Effector CD8-positive, alpha-beta T cell (primary cell): ENCODE data around the gene RIMBP2.
"Not testable (repeated sequence)": the region's sequence is repeated elsewhere in the genome, so short reads cannot be mapped to it uniquely, and the experiment has no call there.

Experiments used
- DNase-seq: peaks from one replicate; lab custom pipeline; 2025; lab: John Stamatoyannopoulos, UW

The RIMBP2 gene

GRCh38 chr12:130602251-130602650 is 113.8 kb downstream of the RIMBP2 start:
- no peak for DNase-seq

- DNase-seq: no peak
Measured at GRCh38 chr12:130601327-130601726, 114.8 kb downstream of the RIMBP2 start.

GRCh38 chr12:130596241-130596640 is 119.9 kb downstream of the RIMBP2 start:
- no peak for DNase-seq

- no peak for DNase-seq
Measured at GRCh38 chr12:130595566-130595965, 120.5 kb downstream of the RIMBP2 start.

GRCh38 chr12:130593056-130593455 is 123.0 kb downstream of the RIMBP2 start:
- DNase-seq: no peak

GRCh38 chr12:130592641-130593040 is 123.5 kb downstream of the RIMBP2 start:
- no peak for DNase-seq

GRCh38 chr12:130591736-130592135 is 124.4 kb downstream of the RIMBP2 start:
- no peak for DNase-seq

GRCh38 chr12:130590685-130591084 is 125.4 kb downstream of the RIMBP2 start:
- no peak for DNase-seq

- no peak for DNase-seq
Measured at GRCh38 chr12:130589540-130590317, 126.4 kb downstream of the RIMBP2 start.

- DNase-seq: no peak
Measured at GRCh38 chr12:130588696-130589539, 127.2 kb downstream of the RIMBP2 start.

- no peak for DNase-seq
Measured at GRCh38 chr12:130587966-130588365, 128.1 kb downstream of the RIMBP2 start.

GRCh38 chr12:130584475-130584874 is 131.6 kb downstream of the RIMBP2 start:
- DNase-seq: not testable (repeated sequence)

- DNase-seq: no peak
Measured at GRCh38 chr12:130583800-130584199, 132.3 kb downstream of the RIMBP2 start.

GRCh38 chr12:130583317-130583716 is 132.8 kb downstream of the RIMBP2 start:
- DNase-seq: no peak

GRCh38 chr12:130582286-130582685 is 133.8 kb downstream of the RIMBP2 start:
- DNase-seq: no peak

- DNase-seq: no peak
Measured at GRCh38 chr12:130581782-130582181, 134.3 kb downstream of the RIMBP2 start.

GRCh38 chr12:130579231-130579630 is 136.9 kb downstream of the RIMBP2 start:
- DNase-seq: no peak

- DNase-seq: no peak
Measured at GRCh38 chr12:130577351-130577750, 138.7 kb downstream of the RIMBP2 start.

- no peak for DNase-seq
Measured at GRCh38 chr12:130576371-130576816, 139.7 kb downstream of the RIMBP2 start.

GRCh38 chr12:130574402-130574801 is 141.7 kb downstream of the RIMBP2 start:
- no peak for DNase-seq

GRCh38 chr12:130573766-130574165 is 142.3 kb downstream of the RIMBP2 start:
- DNase-seq: no peak

- no peak for DNase-seq
Measured at GRCh38 chr12:130573235-130573634, 142.9 kb downstream of the RIMBP2 start.

- no peak for DNase-seq
Measured at GRCh38 chr12:130572553-130572952, 143.5 kb downstream of the RIMBP2 start.
